Stimulated activated CD8-positive, alpha-beta memory T cell treated with anti-CD3 and anti-CD28 coated beads, Interleukin-15, amount 100 ng/mL, for 24 hours (primary cell): ENCODE measurements around the gene TAF11L3.
"Not testable (repeated sequence)": the region's sequence is repeated elsewhere in the genome, so short reads cannot be mapped to it uniquely, and the experiment has no call there.

Experiments
- DNase-seq: peaks from one replicate; pipeline ENCODE4 v3.0.0-alpha.2; 2020; ENCODE audit warnings: low read depth

The TAF11L3 gene

DNA sequence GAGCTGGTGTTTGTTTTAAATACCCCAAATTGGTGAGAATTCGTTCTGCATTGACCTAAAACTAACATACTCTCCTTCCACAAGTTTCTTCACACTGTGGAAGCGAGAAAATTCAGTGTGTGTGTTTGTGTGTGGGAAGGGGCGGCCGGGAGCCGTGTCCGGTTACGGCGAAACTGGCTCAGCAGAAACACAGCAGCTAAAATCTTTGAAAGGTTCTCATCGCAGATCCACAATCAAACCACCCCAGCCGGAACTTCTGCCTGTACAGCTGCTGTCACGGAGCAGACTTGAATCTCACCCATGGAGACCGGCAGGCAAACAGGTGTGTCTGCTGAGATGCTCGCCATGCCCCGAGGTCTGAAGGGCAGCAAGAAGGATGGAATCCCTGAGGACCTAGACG, at the start of gene TAF11L3:
Gene TAF11L3 (plus strand): TSS at position 301 of the 400 bp plus-strand sequence.
- not testable (repeated sequence) for DNase-seq

- no peak for DNase-seq
Observed at GRCh38 chr5:17470064-17470463, 48.1 kb upstream of the TAF11L3 start.

DNA sequence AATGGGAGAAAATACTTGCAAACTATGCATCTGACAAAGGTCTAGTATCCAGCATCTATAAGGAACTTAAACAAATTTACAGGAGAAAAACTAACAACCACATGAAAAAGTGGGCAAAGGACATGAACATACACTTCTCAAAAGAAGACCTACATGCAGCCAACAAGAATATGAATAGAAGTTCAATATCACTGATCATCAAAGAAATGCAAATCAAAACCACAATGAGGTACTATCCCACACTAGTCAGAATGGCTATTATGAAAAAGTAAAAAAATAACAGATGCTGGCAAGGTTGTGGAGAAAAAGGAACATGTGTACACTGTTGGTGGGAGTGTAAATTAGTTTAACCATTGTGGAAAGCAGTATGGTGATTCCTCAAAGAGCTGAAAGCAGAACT, 43.1 kb upstream of the TAF11L3 start:
- DNase-seq = not testable (repeated sequence)

DNA sequence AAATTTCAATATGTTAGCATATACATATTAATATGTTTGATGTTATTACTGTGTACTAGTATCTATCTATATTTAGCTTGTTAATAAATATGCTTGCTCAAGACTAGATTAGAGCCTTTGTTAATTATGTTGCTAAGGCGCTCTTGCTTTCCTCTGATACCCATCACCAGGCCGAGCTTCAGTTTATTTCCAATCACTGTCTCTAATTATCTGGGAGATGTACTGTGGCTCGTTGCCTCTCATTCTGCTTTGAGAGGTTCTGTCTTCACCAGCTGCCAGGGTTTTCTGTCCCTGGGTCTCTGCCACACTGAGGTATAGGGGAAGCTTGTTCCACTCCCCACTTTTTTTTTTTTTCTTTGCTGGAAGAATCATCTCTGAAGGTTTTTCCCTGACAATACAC, 41.1 kb upstream of the TAF11L3 start:
- DNase-seq = no peak

DNA sequence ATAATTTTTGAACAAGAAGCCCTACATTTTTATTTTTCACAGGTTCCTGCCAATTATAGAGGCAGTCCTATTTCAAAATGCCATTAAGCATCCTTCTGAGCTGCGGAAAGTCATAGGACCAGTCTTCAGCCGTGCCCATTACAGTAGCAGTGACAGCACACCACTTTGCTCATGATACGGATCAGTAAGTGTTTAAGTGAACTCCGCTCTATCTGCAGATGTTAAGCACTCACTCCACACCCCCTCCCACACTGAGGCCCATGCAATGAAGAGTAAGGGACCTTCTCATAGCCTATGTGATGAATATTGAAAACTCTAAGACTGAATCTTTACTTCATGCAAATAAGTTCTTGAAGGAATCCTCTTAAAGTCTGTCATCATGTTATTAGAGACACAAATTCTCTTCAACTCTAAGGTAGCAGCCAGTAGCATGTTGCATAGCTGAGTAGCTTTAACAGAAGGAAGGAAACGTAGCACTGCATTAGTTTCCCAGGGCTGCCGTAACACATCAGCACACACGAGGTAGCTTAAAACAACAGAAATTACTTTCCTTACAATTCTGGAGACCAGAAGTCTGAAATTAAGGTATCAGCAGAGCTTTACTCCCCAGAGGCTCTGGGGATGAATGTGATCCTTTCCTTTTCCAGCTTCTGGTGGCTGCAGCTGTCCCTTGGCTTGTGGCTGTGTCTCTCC, 40.4 kb upstream of the TAF11L3 start:
- no peak for DNase-seq

GRCh38 chr5:17481378-17481777, 36.8 kb upstream of the TAF11L3 start:
- DNase-seq = no peak

GRCh38 chr5:17482790-17483189, 35.4 kb upstream of the TAF11L3 start:
- no peak for DNase-seq

- not testable (repeated sequence) for DNase-seq
Observed at GRCh38 chr5:17486464-17487173, 31.5 kb upstream of the TAF11L3 start.

- no peak for DNase-seq
Observed at GRCh38 chr5:17487174-17487512, 31.0 kb upstream of the TAF11L3 start.

GRCh38 chr5:17491257-17491656, 26.9 kb upstream of the TAF11L3 start:
- DNase-seq = not testable (repeated sequence)

- no peak for DNase-seq
Observed at GRCh38 chr5:17492770-17493169, 25.4 kb upstream of the TAF11L3 start.

GRCh38 chr5:17497446-17497845, 20.7 kb upstream of the TAF11L3 start:
- DNase-seq = no peak

GRCh38 chr5:17497931-17498330, 20.2 kb upstream of the TAF11L3 start, which contains the start of gene TAF11L2:
TAF11L2 (plus strand) TSS chr5:17498231.
- not testable (repeated sequence) for DNase-seq

DNA sequence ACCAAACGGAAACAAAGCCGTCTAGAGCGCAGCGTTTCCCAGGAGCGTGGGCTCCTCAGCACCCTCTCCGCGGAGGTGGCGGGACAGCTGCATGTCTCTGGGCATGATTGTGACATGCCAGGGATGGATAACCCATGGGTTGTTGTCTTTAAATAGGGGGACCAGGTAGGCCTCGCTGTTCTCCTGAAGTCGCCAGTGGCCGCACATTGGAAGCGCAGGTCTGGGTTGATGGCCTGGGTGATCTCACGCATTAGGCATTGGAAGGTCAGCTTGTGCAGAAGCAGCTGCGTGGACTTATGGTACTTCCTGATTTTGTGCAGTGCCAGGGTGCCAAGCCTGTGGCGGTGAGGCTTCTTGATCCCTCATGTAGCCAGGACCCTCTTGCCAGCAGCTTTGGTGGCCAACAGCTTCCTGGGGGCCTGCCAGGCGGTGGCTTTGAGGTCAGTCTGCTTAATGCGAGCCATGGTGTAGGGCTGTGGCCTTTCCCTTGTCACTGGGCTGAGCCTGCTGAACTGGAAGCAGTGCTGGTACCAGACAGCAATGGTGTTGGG, 6.3 kb upstream of the TAF11L3 start:
- no peak for DNase-seq

DNA sequence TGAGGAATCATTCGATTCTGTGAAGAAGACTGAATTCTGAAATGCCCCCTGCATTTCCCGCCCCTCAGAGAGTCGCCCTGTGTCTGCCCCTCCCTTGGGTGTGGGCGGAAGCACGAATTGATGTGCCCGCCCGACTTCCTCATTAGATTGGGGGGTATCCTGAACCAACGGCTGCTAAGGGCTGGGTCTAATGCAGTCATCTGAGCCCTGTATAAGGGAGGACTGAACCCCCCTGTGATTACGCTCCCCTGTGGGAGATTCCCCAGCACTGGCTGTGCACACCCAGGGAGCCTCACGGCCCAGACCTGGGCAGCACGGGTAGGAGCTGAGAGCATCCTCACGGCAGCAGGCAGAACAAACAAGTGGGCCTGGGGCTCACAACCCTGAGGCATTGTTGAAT, 641 bp upstream of the TAF11L3 start:
- peak; percentile 5 for DNase-seq

DNA sequence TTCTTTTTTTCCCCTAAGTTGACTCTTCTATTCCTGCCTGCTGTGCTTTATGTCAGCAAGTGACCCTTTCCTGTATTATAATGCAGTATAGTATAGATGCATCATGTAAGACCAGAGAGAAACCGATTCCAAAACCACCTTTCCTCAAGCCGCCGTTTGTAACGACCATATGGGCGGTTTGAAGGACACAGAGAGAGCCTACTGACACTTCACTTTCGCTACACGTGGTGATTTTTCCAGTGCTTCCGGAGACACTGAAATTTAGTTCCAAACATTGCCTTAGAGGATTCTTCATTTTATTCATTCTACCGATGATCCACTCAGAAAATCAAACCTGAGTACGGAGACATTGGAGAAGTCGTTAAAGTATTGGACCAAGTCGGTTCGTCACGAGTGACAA, 1.3 kb downstream of the TAF11L3 start:
- DNase-seq = not testable (repeated sequence)

DNA sequence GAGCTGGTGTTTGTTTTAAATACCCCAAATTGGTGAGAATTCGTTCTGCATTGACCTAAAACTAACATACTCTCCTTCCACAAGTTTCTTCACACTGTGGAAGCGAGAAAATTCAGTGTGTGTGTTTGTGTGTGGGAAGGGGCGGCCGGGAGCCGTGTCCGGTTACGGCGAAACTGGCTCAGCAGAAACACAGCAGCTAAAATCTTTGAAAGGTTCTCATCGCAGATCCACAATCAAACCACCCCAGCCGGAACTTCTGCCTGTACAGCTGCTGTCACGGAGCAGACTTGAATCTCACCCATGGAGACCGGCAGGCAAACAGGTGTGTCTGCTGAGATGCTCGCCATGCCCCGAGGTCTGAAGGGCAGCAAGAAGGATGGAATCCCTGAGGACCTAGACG, 3.3 kb downstream of the TAF11L3 start, which contains the start of gene TAF11L4:
Gene TAF11L4 (plus strand): TSS at position 301 of the 400 bp plus-strand sequence.
- DNase-seq = not testable (repeated sequence)

- not testable (repeated sequence) for DNase-seq
Observed at GRCh38 chr5:17524935-17525334, 6.8 kb downstream of the TAF11L3 start, which contains the start of gene TAF11L5. TAF11L5 (plus strand) TSS chr5:17525235.

GRCh38 chr5:17526504-17526903, 8.3 kb downstream of the TAF11L3 start:
- not testable (repeated sequence) for DNase-seq

- DNase-seq = not testable (repeated sequence)
Observed at GRCh38 chr5:17528369-17528768, 10.2 kb downstream of the TAF11L3 start, which contains the start of gene TAF11L6. TAF11L6 (plus strand) TSS chr5:17528669.
